GM06990 (cell line): Measurements from ENCODE around the gene NAA25.
"Not testable (repeated sequence)": the region's sequence is repeated elsewhere in the genome, so short reads cannot be mapped to it uniquely, and the experiment has no call there.

ENCODE experiments used
- DNase-seq: peaks from one replicate; pipeline ENCODE4 v3.0.0-alpha.2; 2011; ENCODE audit not compliant: insufficient read length; ENCODE audit errors: extremely low read depth
- H3K27me3 ChIP-seq: replicated peaks from 2 replicates; pipeline ENCODE4 v1.6.0; 2011; ENCODE audit warnings: low read length; ENCODE audit not compliant: control insufficient read depth, insufficient read depth
- H3K36me3 ChIP-seq: 2 replicates; pipeline ENCODE4 v1.5.1; 2011; ENCODE audit warnings: low read length; ENCODE audit not compliant: control insufficient read depth, insufficient read depth
- H3K4me3 ChIP-seq: replicated peaks from 2 replicates; pipeline ENCODE4 v1.5.1; 2011; ENCODE audit warnings: low read depth, mild to moderate bottlenecking, control low read depth, low read length
- TF ChIP-seq, protein P1 (sequence below): IDR thresholded peaks from 2 replicates; pipeline ENCODE4 v1.5.1; 2011; ENCODE audit warnings: low read length, control low read depth, mild to moderate bottlenecking, inconsistent platforms; ENCODE audit not compliant: insufficient read depth, poor library complexity, severe bottlenecking

Gene NAA25

DNA sequence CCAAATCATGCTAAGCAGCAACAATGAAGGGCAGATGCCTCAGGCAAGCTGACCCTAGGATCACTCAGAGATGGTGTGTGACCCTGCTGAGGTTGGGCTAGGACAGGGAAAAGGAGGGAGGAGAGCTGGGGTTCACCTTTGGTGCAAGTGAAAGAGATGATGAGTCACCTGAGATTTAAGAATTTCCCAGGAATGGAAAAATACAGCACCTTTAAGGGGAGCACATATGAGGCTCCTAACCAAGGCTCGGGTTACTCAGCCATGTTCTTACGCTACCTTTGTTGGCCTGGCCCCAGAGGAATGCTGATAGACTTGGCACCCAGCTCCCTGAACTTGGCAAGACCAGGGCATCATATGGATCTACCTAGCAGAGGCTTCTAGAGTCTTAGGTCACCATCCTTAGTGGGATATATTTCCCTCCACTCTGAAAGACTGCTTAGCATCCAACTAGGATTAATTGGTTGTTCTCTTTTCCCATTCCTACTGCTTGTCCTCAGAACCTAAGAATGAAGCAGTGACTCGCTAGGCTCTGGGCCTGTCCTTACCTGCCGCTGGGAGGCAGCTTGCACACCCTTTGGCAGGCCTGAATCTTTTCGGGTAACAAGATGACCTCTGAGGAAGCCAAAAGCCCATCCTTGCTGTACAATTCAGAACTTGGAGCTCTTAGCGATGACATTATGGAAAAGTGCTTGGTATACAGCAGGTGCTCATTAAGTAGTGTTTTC lies 4.0 kb upstream of the NAA25 start:
- Histone ChIP-seq H3K4me3 (no peak overlapping the region), H3K27me3 (no peaks in the 10 kb centered on the region), H3K36me3 (no peaks in the 10 kb centered on the region)
- no peak for DNase-seq
- TF ChIP-seq, protein P1, sequence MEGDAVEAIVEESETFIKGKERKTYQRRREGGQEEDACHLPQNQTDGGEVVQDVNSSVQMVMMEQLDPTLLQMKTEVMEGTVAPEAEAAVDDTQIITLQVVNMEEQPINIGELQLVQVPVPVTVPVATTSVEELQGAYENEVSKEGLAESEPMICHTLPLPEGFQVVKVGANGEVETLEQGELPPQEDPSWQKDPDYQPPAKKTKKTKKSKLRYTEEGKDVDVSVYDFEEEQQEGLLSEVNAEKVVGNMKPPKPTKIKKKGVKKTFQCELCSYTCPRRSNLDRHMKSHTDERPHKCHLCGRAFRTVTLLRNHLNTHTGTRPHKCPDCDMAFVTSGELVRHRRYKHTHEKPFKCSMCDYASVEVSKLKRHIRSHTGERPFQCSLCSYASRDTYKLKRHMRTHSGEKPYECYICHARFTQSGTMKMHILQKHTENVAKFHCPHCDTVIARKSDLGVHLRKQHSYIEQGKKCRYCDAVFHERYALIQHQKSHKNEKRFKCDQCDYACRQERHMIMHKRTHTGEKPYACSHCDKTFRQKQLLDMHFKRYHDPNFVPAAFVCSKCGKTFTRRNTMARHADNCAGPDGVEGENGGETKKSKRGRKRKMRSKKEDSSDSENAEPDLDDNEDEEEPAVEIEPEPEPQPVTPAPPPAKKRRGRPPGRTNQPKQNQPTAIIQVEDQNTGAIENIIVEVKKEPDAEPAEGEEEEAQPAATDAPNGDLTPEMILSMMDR: no peak

DNA sequence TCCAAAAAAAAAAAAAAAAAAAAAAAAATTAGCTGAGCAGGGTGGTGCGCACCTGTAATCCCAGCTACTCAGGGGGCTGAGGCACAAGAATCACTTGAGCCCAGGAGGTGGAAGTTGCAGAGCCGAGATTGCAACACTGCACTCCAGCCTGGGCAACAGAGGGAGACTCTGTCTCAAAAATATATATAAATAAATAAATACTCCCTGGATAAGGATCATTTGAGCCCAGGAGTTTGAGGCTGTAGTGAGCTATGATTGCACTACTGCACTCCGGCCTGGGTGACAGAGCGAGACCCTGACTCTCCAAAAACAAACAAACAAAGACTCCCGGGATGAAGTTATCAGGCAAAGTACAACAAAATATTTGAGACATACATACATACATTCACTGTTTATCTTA lies 3.3 kb upstream of the NAA25 start:
- no peak for DNase-seq
- Histone ChIP-seq H3K4me3 (no peak overlapping the region), H3K27me3 (no peaks in the 10 kb centered on the region), H3K36me3 (no peaks in the 10 kb centered on the region)
- TF ChIP-seq, protein P1: no peak

DNA sequence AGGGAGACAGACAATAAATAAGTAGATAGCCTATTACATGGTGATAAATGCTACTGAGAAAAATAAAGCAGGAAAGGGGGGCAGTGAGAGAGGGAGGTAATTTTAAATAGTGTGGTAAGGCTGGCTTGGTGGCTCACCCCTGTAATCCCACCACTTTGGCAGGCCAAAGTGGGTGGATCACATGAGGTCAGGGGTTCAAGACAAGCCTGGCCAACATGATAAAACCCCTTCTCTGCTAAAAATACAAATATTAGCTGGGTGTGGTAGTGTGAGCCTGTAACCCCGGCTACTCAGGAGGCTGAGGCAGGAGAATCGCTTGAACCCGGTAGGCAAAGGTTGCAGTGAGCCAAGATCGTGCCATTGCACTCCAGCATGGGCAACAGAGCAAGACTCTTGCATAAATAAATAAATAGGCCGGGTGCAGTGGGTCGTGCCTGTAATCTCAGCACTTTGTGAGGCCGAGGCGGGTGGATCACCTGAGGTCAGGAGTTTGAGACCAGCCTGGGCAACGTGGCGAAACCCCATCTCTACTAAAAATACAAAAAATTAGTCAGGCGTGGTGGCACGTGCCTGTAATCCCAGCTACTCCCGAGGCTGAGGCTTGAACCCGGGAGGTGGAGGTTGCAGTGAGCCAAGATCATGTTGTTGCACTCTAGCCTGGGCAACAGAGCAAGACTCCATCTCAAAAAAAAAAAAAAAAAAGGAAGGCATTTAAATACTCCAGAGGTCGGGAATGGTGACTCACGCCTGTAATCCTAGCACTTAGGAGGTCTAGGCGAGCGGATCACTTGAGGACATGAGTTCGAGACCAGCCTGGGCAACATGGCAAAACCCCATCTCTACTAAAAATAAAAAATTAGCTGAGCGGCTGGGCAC lies 2.4 kb upstream of the NAA25 start:
- not testable (repeated sequence) for DNase-seq, H3K36me3 ChIP-seq, H3K27me3 ChIP-seq, H3K4me3 ChIP-seq

DNA sequence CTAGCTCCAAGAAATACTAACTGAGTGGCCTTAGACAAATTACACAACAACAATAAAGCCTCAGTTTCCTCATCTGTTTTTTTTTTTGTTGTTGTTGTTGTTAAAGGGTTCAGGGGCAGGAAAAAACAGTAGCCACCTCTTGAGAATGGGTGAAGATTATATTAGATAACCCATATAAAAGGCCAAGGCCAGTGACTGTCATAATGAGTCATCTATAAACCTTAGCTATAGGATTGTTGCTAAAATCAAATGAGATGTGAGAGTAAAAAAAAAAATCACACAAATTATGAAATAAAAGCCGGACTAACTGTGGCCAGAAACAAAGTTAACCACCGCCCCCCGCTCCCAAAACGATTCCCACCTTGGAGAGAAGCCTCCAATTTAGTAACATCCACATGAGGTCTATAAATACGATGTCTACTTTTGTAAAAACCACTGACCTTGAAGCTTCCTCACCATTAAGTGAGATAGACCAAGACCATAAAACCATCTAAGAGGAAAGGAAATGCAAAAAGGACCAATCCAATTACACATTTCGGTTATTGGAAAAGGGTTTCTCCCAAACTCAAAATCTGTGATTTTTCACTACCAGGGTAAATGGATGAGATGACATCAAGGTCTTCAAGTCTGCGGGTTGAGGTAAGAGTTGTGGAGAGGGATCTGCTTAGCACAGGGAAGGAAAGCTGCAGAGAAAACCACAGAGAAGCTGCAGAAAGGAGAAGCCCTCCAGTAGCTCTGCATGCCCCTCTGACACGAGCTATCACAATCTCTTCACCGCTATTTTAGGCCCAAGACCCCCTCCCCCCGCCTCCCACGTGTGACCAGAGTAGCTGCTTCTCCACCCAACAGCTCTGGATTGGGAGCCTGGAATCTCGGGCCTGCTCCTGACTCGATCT lies 1.0 kb downstream of the NAA25 start:
- Histone ChIP-seq H3K4me3 (peak overlapping the region; percentile 80), H3K27me3 (no peaks in the 10 kb centered on the region), H3K36me3 (peaks cover 1% of the 10 kb centered on the region; the same call in 1 of the 2 replicates)
- DNase-seq: no peak
- TF ChIP-seq, protein P1: no peak

DNA sequence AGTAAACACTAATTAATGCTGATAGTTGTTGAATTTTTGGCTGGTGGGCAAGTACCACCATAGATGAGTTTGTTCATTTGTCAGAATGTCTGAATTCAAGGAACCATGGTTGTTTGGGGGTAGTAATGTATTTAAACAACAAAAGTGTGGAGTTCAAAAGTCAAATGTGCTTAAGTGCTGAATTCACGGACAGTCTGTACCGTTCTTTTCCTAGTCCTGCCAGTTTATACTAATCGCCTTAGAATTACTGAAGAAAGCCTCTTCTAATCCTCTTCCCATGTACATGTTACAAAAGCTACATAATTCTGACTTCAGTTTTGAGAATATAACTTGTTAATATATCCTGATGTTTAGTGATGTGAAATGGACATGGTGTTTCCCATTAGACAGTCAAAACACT lies 2.7 kb downstream of the NAA25 start:
- no peak for DNase-seq
- H3K4me3 ChIP-seq: no peak overlapping the region
- no peaks in the 10 kb centered on the region for H3K27me3 ChIP-seq
- peaks cover 3% of the 10 kb centered on the region for H3K36me3 ChIP-seq
- TF ChIP-seq, protein P1: no peak
